ENCODE measurements around the gene PPP2R3B.

DNA sequence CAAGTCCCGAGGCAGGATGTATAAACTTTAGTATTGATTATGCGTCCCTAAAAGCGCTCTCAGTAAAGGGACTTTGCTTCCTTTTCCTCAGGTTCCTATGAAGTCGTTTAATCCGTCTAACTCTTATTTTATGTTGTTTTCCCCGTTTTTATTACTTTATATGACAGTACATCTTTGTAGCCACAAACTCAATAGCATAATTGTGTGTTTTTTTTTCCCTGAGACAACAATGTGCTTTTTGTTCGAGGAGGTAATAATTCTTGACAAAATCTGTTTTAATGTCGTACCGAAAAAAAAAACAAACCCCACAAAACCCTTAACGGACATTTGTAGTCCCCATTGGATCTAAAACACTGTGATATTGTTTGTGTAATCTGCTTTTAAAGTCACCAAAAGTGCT lies 17.9 kb upstream of the PPP2R3B start:
- TF ChIP-seq, protein P1, sequence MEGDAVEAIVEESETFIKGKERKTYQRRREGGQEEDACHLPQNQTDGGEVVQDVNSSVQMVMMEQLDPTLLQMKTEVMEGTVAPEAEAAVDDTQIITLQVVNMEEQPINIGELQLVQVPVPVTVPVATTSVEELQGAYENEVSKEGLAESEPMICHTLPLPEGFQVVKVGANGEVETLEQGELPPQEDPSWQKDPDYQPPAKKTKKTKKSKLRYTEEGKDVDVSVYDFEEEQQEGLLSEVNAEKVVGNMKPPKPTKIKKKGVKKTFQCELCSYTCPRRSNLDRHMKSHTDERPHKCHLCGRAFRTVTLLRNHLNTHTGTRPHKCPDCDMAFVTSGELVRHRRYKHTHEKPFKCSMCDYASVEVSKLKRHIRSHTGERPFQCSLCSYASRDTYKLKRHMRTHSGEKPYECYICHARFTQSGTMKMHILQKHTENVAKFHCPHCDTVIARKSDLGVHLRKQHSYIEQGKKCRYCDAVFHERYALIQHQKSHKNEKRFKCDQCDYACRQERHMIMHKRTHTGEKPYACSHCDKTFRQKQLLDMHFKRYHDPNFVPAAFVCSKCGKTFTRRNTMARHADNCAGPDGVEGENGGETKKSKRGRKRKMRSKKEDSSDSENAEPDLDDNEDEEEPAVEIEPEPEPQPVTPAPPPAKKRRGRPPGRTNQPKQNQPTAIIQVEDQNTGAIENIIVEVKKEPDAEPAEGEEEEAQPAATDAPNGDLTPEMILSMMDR (IDR thresholded peaks at IDR 0.05 in 2 of 3, conservative IDR thresholded peaks at IDR 0.05 in 1 of 3; ENCODE audit: borderline replicate concordance in 1 of 3, insufficient read depth in 1 of 3, low read depth in 2 of 3, low read length in 2 of 3), result no peak
- TF ChIP-seq POLR2AphosphoS5 (IDR thresholded peaks at IDR 0.05; ENCODE audit: low read depth, low read length), result no peak
- no peak for TF ChIP-seq ZNF274 (IDR thresholded peaks at IDR 0.05; ENCODE audit: low read depth, low read length)
- TF ChIP-seq YY1 (IDR thresholded peaks at IDR 0.05; ENCODE audit: extremely low read depth, insufficient replicate concordance, low read depth, low read length), result no peak

All from HCT116 (cell line).